Measurements from ENCODE around the gene PALD1.

Gene PALD1

DNA sequence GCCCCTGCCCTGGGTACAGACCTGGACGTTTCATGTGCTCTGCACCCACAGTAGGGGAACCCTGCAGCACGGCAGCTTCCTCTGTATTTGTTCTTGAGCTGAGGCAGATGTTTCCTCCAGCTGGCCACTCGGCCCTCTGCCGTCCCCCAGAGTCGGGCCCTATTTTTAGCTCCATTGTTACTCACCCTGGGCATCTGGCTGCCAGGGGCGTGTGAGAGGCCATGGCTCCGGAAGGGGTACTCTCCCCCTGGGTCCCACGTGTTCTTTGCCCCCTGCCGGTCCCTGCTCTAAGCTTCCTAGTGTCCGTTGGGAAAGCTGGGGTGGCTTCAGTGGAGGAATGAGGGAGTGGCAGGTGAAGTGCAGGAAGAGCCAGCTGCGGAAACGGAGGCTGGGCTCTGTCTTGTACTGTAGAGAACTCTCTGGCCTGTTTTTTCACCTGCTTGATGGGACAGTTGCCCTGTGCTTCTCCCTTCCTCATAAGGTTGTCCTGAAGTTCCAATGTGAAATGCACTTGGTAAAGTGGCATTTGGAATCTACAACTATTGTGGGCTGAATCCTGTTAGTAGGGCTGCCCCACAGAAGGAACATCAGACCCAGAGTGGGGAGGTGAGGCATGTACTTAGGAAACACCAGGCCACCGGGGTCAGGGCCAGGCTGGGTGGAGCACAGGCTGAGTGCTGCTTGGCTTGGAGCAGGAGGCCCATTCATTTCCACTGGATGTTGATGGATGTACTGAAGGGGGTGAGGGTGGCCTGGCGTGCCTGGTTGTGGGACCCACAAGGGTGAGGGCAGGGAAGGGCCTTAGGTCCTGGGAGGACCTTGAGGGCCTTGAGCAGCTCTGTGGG, 30.6 kb downstream of the PALD1 start:
- peak; percentile 78 for DNase-seq

DNA sequence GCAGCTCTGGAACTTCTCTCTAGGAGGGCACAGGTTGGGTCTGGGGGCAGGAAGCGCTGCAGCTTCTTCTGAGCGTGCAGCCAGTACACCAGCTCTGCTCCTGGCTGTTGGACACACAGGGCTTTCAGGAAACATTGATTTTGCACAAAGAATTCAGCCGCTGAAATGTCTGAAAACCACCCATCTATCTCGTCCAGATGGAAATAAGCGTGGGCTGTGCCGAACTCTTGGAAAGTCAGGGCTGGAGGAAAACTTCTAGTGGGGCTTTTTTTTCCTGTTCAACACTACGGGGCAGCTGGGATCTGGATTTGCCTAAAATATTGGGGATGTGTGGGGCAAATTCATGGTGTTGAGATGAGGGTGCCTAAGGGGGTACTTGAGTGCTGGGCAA, 31.2 kb downstream of the PALD1 start:
- no peak for DNase-seq

DNA sequence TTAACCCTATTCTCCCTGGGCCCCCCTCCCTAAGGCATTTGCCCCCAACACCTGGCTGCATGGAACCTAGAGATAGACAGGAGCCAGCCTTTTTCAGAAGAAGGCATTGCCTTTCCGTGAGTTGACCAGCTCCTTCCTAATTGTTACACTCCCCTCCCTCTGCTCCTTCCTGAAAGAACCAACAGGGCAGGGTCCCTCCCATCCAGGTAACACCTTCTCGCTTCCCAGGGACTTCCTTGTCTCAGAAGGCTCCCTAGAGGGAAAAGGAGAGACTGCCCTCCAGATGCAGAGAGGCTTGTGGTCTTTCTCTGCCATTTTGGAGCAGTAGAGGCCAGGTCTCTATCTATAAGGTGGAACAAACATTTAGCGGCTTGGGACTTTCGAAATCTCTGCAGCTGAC, 31.9 kb downstream of the PALD1 start:
- DNase-seq: no peak

DNA sequence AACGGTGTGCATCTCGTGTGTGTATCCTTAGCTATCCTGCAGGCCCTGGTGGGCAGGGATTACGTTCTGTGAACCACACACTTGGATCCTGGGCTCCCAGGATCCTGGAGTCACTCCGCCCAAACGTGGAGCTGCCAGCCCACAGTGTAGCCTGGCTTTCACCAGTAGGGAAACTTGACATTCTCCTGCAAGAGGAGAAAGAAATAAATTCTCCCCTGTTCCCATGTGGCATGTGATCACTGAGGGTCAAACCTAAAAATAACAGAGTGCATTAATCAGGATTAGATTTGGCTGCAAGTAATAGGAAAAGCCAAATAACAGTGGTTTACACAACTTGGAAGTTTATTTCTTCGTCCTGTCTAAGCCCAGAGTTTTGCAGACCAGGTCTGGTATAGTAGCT, 32.3 kb downstream of the PALD1 start:
- DNase-seq: no peak

DNA sequence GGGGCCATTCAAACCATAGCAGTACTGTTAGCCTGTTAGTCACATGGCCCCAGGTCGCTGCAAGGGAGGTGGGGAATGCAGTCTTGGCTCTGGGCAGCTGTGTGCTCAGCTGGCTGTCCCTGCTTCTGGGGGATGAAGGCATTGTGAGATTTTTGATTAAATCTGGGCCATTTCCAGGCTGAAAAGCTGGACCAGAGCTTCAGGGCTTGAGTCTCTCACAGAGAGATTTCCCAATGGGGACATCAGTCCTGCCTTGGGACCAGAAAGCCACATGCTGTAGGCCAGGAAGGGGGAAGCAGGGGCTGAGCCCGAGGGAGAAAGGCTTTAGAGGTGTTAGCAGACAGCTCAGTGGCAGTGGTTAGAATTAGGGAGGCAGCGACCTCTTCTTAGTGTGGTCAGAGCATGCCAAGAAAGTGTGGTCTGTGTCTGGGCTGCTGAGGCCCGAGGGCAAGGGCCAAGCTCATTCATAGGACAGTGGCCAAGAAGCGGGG, 33.6 kb downstream of the PALD1 start:
- DNase-seq: peak; percentile 49

DNA sequence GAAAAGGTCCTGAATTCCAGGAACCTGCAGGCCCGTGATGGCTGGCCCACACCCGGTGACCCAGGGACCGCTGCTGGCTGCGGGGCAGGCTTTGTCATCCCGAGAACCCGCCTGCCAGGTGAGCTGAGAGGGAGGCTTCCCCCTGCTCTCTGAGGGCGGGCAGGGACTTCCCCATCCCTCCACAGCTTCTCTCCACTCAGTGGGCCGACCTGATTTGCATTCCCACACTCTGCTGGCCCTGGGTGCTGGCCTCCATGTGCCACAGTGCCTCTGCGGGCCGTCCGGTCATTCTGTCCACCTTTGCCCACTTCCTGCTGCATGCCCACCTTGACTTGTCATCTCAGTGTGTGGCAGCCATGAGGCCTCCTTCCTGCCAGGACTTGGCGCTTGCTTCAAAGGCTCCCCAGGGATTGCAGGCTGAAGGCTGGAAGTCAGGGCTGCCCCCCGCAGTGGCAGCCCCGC, 35.3 kb downstream of the PALD1 start:
- DNase-seq: no peak

DNA sequence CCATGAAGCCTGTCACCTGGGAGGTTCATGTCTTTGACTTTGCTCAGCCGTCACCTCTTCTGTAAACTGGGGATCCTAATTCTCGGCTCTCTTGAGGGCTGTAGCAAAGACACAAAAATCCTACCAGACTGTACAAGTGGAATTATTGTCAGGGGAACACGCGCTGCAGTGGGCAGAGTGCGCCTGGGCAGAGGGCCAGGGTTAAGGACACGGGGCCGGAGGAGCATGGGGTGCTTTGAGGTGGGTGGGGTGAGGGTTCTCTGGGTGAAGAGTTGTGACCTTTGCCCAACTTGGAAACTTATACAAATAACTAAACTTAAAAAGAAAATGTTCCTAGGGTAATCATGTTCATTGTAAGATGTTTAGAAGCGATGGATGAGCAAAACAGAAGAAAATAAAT, 36.0 kb downstream of the PALD1 start:
- DNase-seq: no peak

DNA sequence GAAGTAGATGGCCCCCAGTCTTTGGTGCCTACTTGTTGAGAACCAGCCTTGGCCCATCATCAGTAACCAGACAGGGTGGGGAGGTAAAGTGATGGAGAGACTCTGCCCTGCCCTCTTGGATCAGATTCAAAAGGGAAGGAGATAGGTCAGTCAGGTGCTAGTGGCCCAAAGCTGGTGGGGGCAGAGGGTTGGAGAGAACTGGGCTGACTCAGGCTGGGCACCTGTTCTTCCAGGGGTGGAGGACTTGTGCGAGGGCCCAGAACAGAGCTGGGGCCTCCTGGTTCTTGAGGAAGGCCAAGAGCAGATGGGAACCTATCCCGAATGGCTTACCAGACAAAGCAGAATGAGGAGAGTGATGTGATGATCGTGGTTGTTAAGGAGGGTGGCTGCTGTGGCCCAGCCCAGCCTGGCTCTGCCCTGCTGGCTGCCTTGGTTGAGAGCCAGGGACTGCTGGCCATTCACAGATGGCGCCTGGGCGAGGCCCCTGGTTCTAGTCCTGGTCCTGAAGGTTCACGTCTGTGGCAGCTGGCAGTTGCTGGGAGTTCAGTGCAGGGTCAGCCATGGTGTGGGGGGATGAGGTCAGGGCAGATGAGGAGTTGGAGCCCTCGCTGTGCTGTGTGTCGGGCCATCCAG, 36.6 kb downstream of the PALD1 start:
- no peak for DNase-seq

DNA sequence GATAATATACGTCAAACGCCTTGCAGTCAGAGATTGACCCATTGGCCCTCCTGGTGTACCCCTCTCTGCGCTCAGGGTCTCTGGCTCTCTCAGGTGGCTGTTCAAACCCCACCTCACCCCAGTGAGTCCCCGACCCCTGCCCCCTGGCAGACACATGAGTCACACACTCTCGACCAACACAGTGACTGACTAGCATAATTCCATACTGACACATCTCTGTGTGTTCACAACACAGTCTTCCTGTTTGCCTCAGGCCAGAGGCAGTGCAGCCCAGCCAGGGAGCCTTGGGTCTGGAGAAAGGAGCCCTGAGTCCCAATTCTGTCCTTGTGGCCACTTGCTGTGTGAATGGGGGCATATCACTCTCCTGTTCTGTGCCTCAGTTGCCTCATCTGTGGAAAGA, 40.1 kb downstream of the PALD1 start:
- DNase-seq: no peak

DNA sequence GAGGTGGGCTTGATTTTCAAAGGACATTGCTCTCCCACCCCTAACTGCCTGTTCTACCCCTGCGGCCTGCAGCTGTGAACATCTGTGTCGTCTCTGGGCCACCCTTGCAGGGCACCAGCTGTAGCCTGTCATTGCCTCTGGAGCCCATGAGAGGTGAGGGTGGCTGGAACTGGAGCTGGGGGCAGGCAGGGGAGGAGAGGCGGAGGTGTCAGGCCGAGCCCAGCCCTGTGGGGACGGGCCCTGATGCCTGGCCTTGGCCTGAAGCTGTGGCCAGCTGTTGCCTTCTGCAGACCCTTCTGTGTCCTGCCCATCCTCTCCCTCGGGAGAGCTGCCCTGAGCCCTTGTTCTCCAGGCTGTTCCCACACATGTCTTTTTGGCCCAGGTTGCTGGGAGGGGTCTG, 44.5 kb downstream of the PALD1 start:
- peak; percentile 65 for DNase-seq

DNA sequence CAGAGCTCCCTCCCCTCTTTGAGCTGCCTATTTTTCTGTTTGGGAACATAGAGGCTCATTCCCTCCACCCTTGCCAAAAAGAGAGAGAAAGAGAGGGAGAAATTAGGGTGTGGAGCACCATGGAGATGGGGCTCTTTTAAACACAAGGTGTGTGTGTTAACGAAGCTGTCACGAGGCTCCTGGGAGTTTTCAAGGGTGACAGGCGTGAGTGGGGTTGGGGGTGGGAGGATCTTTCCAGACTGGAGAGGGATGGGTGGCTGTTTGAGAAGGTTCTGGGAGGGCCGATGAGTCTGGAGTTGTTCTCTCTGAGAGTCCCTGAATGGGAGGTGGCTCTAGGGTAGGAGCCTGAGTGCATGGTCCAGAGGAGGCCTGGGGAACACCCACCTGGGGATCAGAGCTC, 45.0 kb downstream of the PALD1 start:
- no peak for DNase-seq

DNA sequence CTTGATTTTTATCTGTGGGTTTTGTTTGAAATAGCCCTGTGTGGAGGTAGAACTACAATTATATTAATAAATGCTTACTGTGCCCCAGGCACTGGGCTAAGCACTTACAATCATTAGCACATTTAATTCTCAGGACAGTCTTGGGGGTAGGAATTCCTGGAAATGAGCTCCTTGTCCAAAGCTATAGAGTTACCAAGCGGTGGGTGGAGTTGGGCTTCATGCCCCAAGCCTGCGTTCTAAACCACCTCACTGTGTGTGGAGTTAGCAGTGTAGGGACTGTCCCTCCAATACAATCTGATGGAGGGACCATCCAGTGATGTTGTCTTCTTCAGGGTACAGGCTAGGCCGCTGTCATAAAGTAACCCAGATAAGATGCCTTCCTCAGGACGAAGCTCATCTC, 49.7 kb downstream of the PALD1 start:
- DNase-seq: no peak

DNA sequence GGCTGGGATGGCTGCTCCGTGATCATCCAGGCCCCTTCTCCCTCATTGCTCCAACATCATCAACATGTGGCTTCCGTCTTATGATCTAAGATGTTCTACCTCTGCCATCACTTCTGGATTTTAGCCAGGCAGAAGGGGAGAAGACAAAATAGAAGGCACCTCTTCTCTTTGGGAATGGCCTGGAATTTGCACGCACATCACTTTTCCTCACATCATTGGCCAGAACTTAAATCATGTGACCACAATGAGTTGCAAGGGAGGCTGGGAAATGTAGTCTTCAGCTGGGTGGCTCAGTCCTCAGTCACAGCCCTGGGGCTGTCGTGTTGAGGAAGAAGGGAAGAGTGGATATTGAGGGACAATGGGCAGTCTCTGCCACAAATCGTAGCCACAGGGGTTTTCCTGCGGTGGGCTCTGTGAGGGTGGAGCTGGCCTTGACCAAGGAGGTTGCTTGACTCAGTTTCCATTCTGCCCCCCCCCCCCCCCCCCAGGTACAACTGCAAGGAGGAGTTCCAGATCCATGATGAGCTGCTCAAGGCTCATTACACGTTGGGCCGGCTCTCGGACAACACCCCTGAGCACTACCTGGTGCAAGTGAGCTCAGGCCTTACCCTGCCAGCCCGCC, 50.3 kb downstream of the PALD1 start:
- DNase-seq: no peak

DNA sequence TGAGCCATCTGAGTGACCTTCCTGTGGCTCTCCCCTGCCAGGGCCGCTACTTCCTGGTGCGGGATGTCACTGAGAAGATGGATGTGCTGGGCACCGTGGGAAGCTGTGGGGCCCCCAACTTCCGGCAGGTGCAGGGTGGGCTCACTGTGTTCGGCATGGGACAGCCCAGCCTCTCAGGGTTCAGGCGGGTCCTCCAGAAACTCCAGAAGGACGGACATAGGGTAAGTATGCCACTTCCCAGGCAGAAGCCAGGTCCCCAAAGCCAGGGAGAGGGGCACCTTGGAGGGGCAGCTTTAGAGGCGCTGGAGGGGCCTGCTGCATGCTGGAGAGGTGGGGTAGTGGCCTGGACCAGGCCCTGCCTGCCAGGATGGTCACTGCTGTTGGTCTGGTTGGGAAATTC, 51.3 kb downstream of the PALD1 start:
- no peak for DNase-seq

DNA sequence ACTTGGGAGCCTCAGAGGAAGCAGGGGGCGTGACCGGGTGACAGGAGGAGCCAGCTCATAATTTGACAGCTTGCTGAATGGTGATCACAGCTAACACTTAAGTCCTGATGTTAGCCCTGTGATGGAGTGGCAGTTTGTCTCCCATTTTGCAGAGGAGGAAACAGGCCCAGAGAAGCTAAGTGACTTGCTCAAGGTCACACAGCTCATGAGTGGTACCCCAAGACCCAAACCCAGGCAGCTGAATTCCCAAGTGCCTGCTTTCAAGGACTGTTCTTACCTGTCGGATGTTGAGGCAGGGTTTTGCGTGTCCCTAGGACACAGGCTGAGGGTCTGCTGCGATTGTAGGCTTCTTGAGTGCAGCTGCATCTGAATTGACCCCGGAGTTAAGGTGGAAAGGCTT, 51.7 kb downstream of the PALD1 start:
- DNase-seq: no peak

DNA sequence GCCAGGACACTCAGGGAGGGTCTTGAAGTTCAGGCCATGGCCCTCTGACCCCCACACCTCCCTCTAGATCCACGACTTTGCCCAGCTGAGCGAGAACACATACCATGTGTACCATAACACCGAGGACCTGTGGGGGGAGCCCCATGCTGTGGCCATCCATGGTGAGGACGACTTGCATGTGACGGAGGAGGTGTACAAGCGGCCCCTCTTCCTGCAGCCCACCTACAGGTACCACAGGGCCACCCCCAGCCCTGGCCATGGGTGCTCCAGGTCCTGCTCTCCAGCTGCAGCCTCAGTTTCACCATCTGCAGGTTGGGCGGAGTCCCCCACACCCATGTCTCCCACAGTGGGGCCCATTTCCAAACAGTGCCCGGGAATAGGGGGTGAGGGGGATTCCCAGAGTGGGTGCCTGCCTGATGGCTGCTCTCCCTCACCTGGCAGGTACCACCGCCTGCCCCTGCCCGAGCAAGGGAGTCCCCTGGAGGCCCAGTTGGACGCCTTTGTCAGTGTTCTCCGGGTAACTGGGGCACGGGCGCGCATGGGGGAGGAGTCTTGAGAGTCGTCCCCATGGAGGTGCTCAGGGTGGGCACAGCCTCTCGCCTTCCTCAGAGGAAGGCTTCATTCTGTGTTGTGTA, 54.1 kb downstream of the PALD1 start:
- DNase-seq: no peak

DNA sequence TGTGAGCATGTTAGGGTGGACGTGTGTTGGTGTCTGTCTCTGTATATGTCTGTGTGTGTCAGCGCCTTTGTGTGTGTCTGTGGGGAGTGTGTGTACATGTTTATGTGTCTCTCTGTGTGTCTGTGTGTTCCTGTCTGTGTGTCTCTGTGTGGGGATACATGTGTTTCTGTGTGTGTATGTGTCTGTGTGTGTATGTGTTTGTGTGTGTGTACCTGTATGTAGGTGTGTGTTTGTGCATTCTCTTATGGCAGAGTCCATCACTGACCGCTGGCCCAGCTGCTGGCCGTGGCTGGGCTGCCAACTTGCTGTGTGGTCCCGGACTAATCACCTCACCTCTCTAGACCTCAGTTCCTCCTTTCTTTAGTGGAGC, 54.6 kb downstream of the PALD1 start:
- DNase-seq: no peak

DNA sequence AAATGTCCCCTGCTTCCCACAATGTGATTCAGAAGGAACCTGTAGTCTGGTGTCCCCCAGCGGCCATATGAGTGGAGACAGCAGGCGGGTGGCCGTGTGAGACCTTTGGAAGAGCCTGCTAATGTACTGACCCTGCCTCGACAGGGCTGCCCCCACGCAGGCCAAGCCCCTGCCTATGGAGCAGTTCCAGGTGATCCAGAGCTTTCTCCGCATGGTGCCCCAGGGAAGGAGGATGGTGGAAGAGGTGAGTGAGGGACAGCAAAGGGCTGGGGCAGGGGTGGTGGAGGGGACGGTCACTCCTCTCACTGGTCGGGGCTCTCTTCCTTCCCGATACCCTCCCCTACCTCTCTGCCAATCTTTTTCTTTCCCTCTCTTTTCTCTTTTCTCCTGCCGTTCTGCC, 55.7 kb downstream of the PALD1 start:
- DNase-seq: no peak

DNA sequence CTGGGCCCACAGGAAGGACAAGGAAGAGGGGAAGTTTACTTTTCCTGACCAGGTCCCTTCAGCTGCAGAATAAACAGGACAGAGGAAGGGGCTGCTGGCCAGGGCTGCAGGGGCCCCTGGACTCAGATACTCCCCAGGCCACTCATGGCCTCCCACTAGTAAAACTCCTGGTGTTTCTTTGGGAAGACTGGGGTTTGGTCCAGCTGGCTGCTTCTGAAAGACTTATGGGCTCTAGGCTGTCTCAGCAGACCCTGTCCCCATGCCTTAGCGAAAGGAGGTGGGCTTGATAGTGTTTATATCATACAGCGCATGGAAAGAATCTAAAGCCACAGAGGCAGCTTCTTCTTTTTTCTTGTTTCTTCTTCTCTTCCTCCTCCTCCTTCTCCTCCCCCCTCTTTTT, 56.4 kb downstream of the PALD1 start:
- DNase-seq: no peak

DNA sequence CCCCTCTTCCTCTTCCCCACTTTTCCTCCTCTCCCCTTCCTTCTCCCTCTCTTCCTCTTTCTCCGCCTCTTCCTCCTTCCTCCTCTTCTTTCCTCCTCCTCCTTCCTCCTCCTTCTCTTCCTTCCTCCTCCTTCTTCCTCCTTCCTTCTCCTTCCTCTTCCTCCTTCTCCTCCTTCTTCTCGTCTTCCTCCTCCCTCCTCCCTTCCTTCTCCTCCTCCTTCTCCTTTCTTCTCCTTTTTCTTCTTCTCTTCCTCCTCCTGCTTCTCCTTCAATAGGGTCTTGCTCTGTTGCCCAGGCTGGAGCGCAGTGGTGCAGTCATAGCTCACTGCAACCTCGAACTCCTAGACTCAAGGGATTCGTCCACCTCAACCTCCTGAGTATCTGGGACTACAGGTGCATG, 56.9 kb downstream of the PALD1 start:
- DNase-seq: no peak

DNA sequence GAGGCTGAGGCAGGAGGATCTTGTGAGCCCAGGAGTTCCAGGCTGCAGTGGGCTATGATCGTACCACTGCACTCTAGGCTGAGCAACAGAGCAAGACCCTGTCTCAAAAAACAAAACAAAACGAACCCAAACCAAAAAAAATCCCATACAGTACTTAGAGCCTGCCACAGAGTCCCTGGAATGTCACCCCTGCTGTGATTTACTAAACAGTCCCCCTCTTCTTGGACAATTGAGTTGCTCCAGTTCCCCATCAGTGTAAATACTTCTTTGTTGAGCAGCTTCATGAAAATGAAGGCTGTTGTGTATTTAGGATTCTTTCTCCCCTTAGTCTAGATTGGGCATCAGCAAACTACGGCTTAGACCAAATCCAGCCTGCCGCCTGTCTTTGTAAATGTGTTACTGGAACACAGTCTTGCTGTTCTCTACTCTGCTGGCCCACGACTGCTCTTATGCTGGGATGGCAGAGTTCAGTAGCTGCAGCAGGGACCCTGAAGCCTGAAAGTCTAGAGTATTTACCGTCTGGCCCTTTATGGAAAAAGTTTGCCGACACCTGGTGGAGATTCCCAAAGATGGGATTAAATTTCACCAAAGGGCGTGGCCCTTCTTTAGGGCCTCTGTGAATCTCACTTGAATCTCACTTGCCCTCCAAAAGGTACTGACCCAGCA, 57.8 kb downstream of the PALD1 start:
- no peak for DNase-seq

DNA sequence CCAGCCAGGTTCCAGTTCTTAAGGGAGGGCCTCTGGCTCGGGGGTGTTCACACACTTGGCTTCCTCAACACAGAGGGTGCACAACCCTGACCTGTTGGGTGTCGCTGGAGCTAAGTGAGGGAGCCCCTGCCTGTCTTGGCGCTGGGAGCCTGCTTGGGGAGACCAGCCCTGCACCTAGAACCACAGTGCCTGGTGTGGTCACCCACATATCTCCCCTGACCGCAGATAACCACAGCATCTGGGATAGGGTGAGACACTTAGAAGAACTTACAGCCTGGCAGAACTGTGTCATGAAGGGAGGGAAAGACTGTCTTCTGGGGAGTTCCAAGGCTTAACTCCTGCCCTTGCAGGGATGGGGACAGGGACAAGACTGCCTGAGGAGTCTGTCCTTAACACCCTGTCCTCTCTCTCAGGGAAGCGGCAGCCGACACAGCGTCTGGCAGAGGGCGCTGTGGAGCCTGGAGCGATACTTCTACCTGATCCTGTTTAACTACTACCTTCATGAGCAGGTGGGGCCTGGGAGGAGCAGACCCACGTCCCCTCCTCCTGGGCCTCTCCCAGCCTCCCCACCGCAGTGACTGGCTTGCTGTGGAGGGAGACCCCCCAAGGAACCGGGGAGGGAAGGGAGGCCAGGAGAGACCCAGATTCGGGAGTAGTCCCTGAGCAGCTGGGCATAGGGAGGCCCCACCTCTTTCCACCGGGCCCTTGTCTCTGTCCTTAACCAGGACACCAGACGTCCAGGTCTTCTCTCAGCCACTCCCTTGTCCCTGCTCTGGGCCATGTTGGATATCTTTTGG, 59.0 kb downstream of the PALD1 start:
- no peak for DNase-seq
